Activated CD8-positive, alpha-beta memory T cell treated with anti-CD3 and anti-CD28 coated beads for 1 hour (primary cell): Measurements from ENCODE around the gene ARHGEF11.

Experiments
- DNase-seq, 2 donors: peaks; one replicate each; pipeline ENCODE4 v3.0.0-alpha.2; 2020; ENCODE audit warnings: low read depth in 1 of 2; ENCODE audit errors: extremely low read depth in 1 of 2

Gene ARHGEF11

GRCh38 chr1:156956333-156956732 lies 89.2 kb downstream of the ARHGEF11 start:
- DNase-seq = no peak

- DNase-seq = no peak
These were observed 92.0 kb downstream of the ARHGEF11 start for GRCh38 chr1:156953571-156953970.

- no peak for DNase-seq
These were observed 94.2 kb downstream of the ARHGEF11 start for GRCh38 chr1:156951371-156951770.

GRCh38 chr1:156949127-156949526 lies 96.4 kb downstream of the ARHGEF11 start:
- DNase-seq = no peak

GRCh38 chr1:156948708-156949107 lies 96.8 kb downstream of the ARHGEF11 start:
- no peak for DNase-seq

- DNase-seq = no peak
These were observed 97.6 kb downstream of the ARHGEF11 start for GRCh38 chr1:156947818-156948525.

- DNase-seq = no peak
These were observed 98.4 kb downstream of the ARHGEF11 start for GRCh38 chr1:156947127-156947526.

- no peak for DNase-seq
These were observed 99.5 kb downstream of the ARHGEF11 start for GRCh38 chr1:156945881-156946661.

GRCh38 chr1:156944848-156945247 lies 100.7 kb downstream of the ARHGEF11 start:
- no peak for DNase-seq

GRCh38 chr1:156944268-156944667 lies 101.3 kb downstream of the ARHGEF11 start:
- no peak for DNase-seq

- no peak for DNase-seq
These were observed 101.8 kb downstream of the ARHGEF11 start for GRCh38 chr1:156943756-156944155.

- DNase-seq = no peak
These were observed 103.0 kb downstream of the ARHGEF11 start for GRCh38 chr1:156942576-156942975.

- no peak for DNase-seq
These were observed 103.4 kb downstream of the ARHGEF11 start for GRCh38 chr1:156942176-156942575.

GRCh38 chr1:156941675-156942074 lies 103.9 kb downstream of the ARHGEF11 start:
- no peak for DNase-seq

GRCh38 chr1:156939786-156940334 lies 105.7 kb downstream of the ARHGEF11 start:
- DNase-seq = no peak

GRCh38 chr1:156938813-156939212 lies 106.7 kb downstream of the ARHGEF11 start:
- DNase-seq = no peak

GRCh38 chr1:156937883-156938282 lies 107.7 kb downstream of the ARHGEF11 start:
- DNase-seq = no peak

- DNase-seq = no peak
These were observed 108.8 kb downstream of the ARHGEF11 start for GRCh38 chr1:156936721-156937220.

GRCh38 chr1:156936191-156936590 lies 109.4 kb downstream of the ARHGEF11 start:
- no peak for DNase-seq

- DNase-seq = no peak
These were observed 109.9 kb downstream of the ARHGEF11 start for GRCh38 chr1:156935505-156936128.

- no peak for DNase-seq
These were observed 112.4 kb downstream of the ARHGEF11 start for GRCh38 chr1:156933136-156933535.
